ENCODE results near the gene PGAP2.

GRCh38 chr11:3799873-3800272 is 8.5 kb upstream of the PGAP2 start:
- TF ChIP-seq RAD21 (IDR thresholded peaks at IDR 0.05; ENCODE audit: low read length) (no peak), CTCF (conservative IDR thresholded peaks at IDR 0.05; ENCODE audit: low read depth, low read length) (no peak), ELK1 (IDR thresholded peaks at IDR 0.05; ENCODE audit: borderline replicate concordance, low read depth, low read length) (no peak), CEBPB (IDR thresholded peaks at IDR 0.05; ENCODE audit: low read depth, low read length) (no peak)
